ENCODE measurements around the gene RNF157. TPM values are rescaled to one million over a fixed set of nuclear protein-coding genes. Genes with fewer than 3 reads are reported as not detected.
"Not testable (repeated sequence)": the region's sequence is repeated elsewhere in the genome, so short reads cannot be mapped to it uniquely, and the experiment has no call there.

The RNF157 gene
- total RNA-seq, 1 donor from 2014 or later: 18.5 TPM

GRCh38 chr17:76260669-76261068 lies 20.4 kb upstream of the RNF157 start:
- ATAC-seq (ENCODE audit: poor library complexity) (no peak), DNase-seq (peak; percentile 10)
- intact Hi-C loops (cut with DNase I): no loop called here

GRCh38 chr17:76260220-76260619 lies 19.9 kb upstream of the RNF157 start:
- DNase-seq (peak; percentile 5), ATAC-seq (ENCODE audit: poor library complexity) (no peak)
- intact Hi-C loops (cut with DNase I): no loop called here

GRCh38 chr17:76256430-76257050 lies 16.2 kb upstream of the RNF157 start:
- ATAC-seq (ENCODE audit: poor library complexity); intact Hi-C loops (cut with DNase I); DNase-seq: not testable (repeated sequence)

- intact Hi-C loops (cut with DNase I): no loop called here
- ATAC-seq (ENCODE audit: poor library complexity): no peak
- DNase-seq: no peak
These were observed 15.6 kb upstream of the RNF157 start for GRCh38 chr17:76255801-76256429.

- ATAC-seq (ENCODE audit: poor library complexity) (no peak), DNase-seq (no peak)
- intact Hi-C loops (cut with DNase I): no loop called here
These were observed 14.0 kb upstream of the RNF157 start for GRCh38 chr17:76254275-76254674.

- ATAC-seq (ENCODE audit: poor library complexity) (no peak), DNase-seq (no peak)
- intact Hi-C loops (cut with DNase I): no loop called here
These were observed 13.5 kb upstream of the RNF157 start for GRCh38 chr17:76253841-76254240.

- DNase-seq; intact Hi-C loops (cut with DNase I); ATAC-seq (ENCODE audit: poor library complexity): not testable (repeated sequence)
These were observed 12.9 kb upstream of the RNF157 start for GRCh38 chr17:76252967-76253766.

- intact Hi-C loops (cut with DNase I): no loop called here
These were observed 12.0 kb upstream of the RNF157 start for GRCh38 chr17:76252040-76252954.

GRCh38 chr17:76251478-76252039 lies 11.3 kb upstream of the RNF157 start:
- intact Hi-C loops (cut with DNase I): no loop called here
- ATAC-seq (ENCODE audit: poor library complexity): no peak
- no peak for DNase-seq

More at GRCh38 chr17:76252040-76252954, 12.0 kb upstream of the RNF157 start:
- peak; percentile 72 for DNase-seq
- peak; percentile 80 for ATAC-seq (ENCODE audit: poor library complexity)

GRCh38 chr17:76250141-76250540 lies 9.8 kb upstream of the RNF157 start:
- intact Hi-C loops (cut with DNase I): no loop called here
- DNase-seq: no peak
- no peak for ATAC-seq (ENCODE audit: poor library complexity)

- intact Hi-C loops (cut with DNase I): no loop called here
- ATAC-seq (ENCODE audit: poor library complexity): no peak
- no peak for DNase-seq
These were observed 7.9 kb upstream of the RNF157 start for GRCh38 chr17:76248013-76248782.

- intact Hi-C loops (cut with DNase I): no loop called here
- DNase-seq: no peak
- no peak for ATAC-seq (ENCODE audit: poor library complexity)
These were observed 7.0 kb upstream of the RNF157 start for GRCh38 chr17:76247304-76247703.

GRCh38 chr17:76246080-76247066 lies 6.1 kb upstream of the RNF157 start:
- intact Hi-C loops (cut with DNase I): no loop called here
- DNase-seq: no peak
- peak; percentile 15 for ATAC-seq (ENCODE audit: poor library complexity)

GRCh38 chr17:76244721-76245120 lies 4.4 kb upstream of the RNF157 start:
- intact Hi-C loops (cut with DNase I); ATAC-seq (ENCODE audit: poor library complexity); DNase-seq: not testable (repeated sequence)

- intact Hi-C loops (cut with DNase I): no loop called here
- no peak for DNase-seq
- ATAC-seq (ENCODE audit: poor library complexity): no peak
These were observed 3.8 kb upstream of the RNF157 start for GRCh38 chr17:76243826-76244679.

Measured in Right ventricle myocardium superior (tissue), 1 donor.